Activated CD8-positive, alpha-beta memory T cell treated with anti-CD3 and anti-CD28 coated beads for 48 hours (primary cell): Measurements from ENCODE around the gene STOX2.
"Not testable (repeated sequence)": the region's sequence is repeated elsewhere in the genome, so short reads cannot be mapped to it uniquely, and the experiment has no call there.

Experiments used
- DNase-seq, 3 experiments: peaks; one replicate each; pipeline ENCODE4 v3.0.0-alpha.2; 2020; ENCODE audit warnings: low read depth in 2 of 3, low spot score in 2 of 3

Gene STOX2

GRCh38 chr4:183935355-183936005 lies 30.4 kb downstream of the STOX2 start:
- no peak for DNase-seq

- no peak for DNase-seq
Measured at GRCh38 chr4:183936047-183936446, 30.9 kb downstream of the STOX2 start.

GRCh38 chr4:183936574-183937345 lies 31.7 kb downstream of the STOX2 start:
- DNase-seq = no peak

GRCh38 chr4:183940864-183941263 lies 35.8 kb downstream of the STOX2 start:
- no peak for DNase-seq

GRCh38 chr4:183941964-183942363 lies 36.9 kb downstream of the STOX2 start:
- no peak for DNase-seq

- DNase-seq = no peak
Measured at GRCh38 chr4:183945741-183946140, 40.6 kb downstream of the STOX2 start.

GRCh38 chr4:183950536-183950935 lies 45.4 kb downstream of the STOX2 start:
- DNase-seq = no peak

GRCh38 chr4:183952652-183953051 lies 47.5 kb downstream of the STOX2 start:
- not testable (repeated sequence) for DNase-seq

GRCh38 chr4:183959319-183960045 lies 54.4 kb downstream of the STOX2 start:
- DNase-seq = no peak

GRCh38 chr4:183960046-183960420 lies 54.9 kb downstream of the STOX2 start:
- no peak for DNase-seq

GRCh38 chr4:183960962-183961541 lies 55.9 kb downstream of the STOX2 start:
- DNase-seq = no peak

- DNase-seq = no peak
Measured at GRCh38 chr4:183961795-183962194, 56.7 kb downstream of the STOX2 start.

GRCh38 chr4:183962419-183962818 lies 57.3 kb downstream of the STOX2 start:
- no peak for DNase-seq

GRCh38 chr4:183966371-183966770 lies 61.3 kb downstream of the STOX2 start:
- DNase-seq = no peak

GRCh38 chr4:183967266-183967665 lies 62.2 kb downstream of the STOX2 start:
- no peak for DNase-seq

- no peak for DNase-seq
Measured at GRCh38 chr4:183968502-183968901, 63.4 kb downstream of the STOX2 start.

GRCh38 chr4:183968931-183969330 lies 63.8 kb downstream of the STOX2 start:
- no peak for DNase-seq

- no peak for DNase-seq
Measured at GRCh38 chr4:183969596-183969995, 64.5 kb downstream of the STOX2 start.

- no peak for DNase-seq
Measured at GRCh38 chr4:183971929-183972490, 66.9 kb downstream of the STOX2 start.

GRCh38 chr4:183977707-183978106 lies 72.6 kb downstream of the STOX2 start:
- no peak for DNase-seq

GRCh38 chr4:183984566-183984965 lies 79.5 kb downstream of the STOX2 start:
- no peak for DNase-seq
